SK-N-MC (cell line): ENCODE measurements around the gene MIOX.

ENCODE experiments used
- EZH2 ChIP-seq: fragments of 200-600 bp; sonication (generic); IDR thresholded peaks from one replicate; pipeline ENCODE4 v1.6.1; 2017; ENCODE audit warnings: antibody characterized with exemption
- FOXP2 ChIP-seq: optimal IDR thresholded peaks from 2 replicates; pipeline ENCODE3; 2011; ENCODE audit warnings: mild to moderate bottlenecking, moderate library complexity; ENCODE audit not compliant: insufficient read depth; ENCODE audit errors: extremely low read length, control extremely low read depth
- POLR2AphosphoS5 ChIP-seq: IDR thresholded peaks from 2 replicates; pipeline ENCODE4 v1.6.1; 2012; ENCODE audit warnings: mild to moderate bottlenecking, low read depth, low read length, borderline replicate concordance

GRCh38 chr22:50463188-50463900, 23.3 kb upstream of the MIOX start:
- TF ChIP-seq EZH2 = no peak
- no peak for TF ChIP-seq POLR2AphosphoS5
- TF ChIP-seq FOXP2 = no peak
